ENCODE results near the gene SPPL2C.

The SPPL2C gene

DNA sequence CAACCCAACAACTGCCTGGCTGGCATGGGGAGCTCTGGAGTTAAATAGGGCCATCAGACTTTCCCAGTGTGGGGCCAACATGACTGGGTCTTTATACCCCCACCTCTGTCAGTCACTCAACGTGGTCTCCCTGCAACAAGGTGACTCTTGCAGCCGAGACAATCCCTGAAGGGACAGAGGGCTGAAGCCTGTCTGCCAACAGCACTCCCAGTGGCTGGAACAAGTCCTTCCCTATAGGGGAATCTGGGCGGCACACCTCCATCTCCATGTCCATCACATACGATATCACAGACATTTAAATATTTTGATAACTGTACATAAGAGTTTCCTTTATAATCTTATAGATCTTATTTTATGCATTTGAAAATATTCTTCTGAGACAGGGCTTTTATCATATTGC is 44.9 kb downstream of the SPPL2C start:
- TF ChIP-seq ZC3H10 (CRISPR knock-in tag; IDR thresholded peaks at IDR 0.05) (no peak), CSDC2 (CRISPR knock-in tag; IDR thresholded peaks at IDR 0.05) (no peak), PPARA (CRISPR knock-in tag; IDR thresholded peaks at IDR 0.05; ENCODE audit: borderline replicate concordance) (no peak), ESRRG (CRISPR knock-in tag; IDR thresholded peaks at IDR 0.05) (no peak), TSHZ2 (CRISPR knock-in tag; IDR thresholded peaks at IDR 0.05) (no peak), POU6F1 (CRISPR knock-in tag; IDR thresholded peaks at IDR 0.05; ENCODE audit: borderline replicate concordance, low read depth) (no peak), TCF4 (CRISPR knock-in tag; IDR thresholded peaks at IDR 0.05; ENCODE audit: borderline replicate concordance) (no peak), ZNF70 (CRISPR knock-in tag; IDR thresholded peaks at IDR 0.05) (no peak), ISL1 (CRISPR knock-in tag; IDR thresholded peaks at IDR 0.05) (no peak), GLIS3 (CRISPR knock-in tag; IDR thresholded peaks at IDR 0.05) (no peak)
- ATAC-seq, result no peak

GRCh38 chr17:45893725-45894021 is 49.0 kb downstream of the SPPL2C start:
- ATAC-seq, result no peak
- TF ChIP-seq PPARA (CRISPR knock-in tag; IDR thresholded peaks at IDR 0.05; ENCODE audit: borderline replicate concordance) (no peak), ZFP3 (CRISPR knock-in tag; IDR thresholded peaks at IDR 0.05) (no peak), SNAI2 (CRISPR knock-in tag; IDR thresholded peaks at IDR 0.05) (no peak), POU6F1 (CRISPR knock-in tag; IDR thresholded peaks at IDR 0.05; ENCODE audit: borderline replicate concordance, low read depth) (no peak), ZC3H10 (CRISPR knock-in tag; IDR thresholded peaks at IDR 0.05) (no peak), CSDC2 (CRISPR knock-in tag; IDR thresholded peaks at IDR 0.05) (no peak), TOX (CRISPR knock-in tag; IDR thresholded peaks at IDR 0.05; ENCODE audit: borderline replicate concordance) (no peak), RARB (CRISPR knock-in tag; IDR thresholded peaks at IDR 0.05) (no peak), ZNF565 (CRISPR knock-in tag; conservative IDR thresholded peaks at IDR 0.05; ENCODE audit: low read depth) (no peak), CSRNP3 (CRISPR knock-in tag; IDR thresholded peaks at IDR 0.05) (no peak), ZNF70 (CRISPR knock-in tag; IDR thresholded peaks at IDR 0.05) (no peak), BACH2 (CRISPR knock-in tag; IDR thresholded peaks at IDR 0.05; ENCODE audit: borderline replicate concordance) (no peak), ESRRG (CRISPR knock-in tag; IDR thresholded peaks at IDR 0.05) (no peak), TCF4 (CRISPR knock-in tag; IDR thresholded peaks at IDR 0.05; ENCODE audit: borderline replicate concordance) (no peak), GLIS3 (CRISPR knock-in tag; IDR thresholded peaks at IDR 0.05) (no peak), ARNTL (CRISPR knock-in tag; IDR thresholded peaks at IDR 0.05; ENCODE audit: borderline replicate concordance, low read depth) (no peak; the same call in 1 of the 2 replicates), ISL1 (CRISPR knock-in tag; IDR thresholded peaks at IDR 0.05) (no peak)
- TF ChIP-seq, protein P1, sequence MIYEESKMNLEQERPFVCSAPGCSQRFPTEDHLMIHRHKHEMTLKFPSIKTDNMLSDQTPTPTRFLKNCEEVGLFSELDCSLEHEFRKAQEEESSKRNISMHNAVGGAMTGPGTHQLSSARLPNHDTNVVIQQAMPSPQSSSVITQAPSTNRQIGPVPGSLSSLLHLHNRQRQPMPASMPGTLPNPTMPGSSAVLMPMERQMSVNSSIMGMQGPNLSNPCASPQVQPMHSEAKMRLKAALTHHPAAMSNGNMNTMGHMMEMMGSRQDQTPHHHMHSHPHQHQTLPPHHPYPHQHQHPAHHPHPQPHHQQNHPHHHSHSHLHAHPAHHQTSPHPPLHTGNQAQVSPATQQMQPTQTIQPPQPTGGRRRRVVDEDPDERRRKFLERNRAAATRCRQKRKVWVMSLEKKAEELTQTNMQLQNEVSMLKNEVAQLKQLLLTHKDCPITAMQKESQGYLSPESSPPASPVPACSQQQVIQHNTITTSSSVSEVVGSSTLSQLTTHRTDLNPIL (CRISPR knock-in tag; IDR thresholded peaks at IDR 0.05; ENCODE audit: low read depth), result no peak
- TF ChIP-seq, protein P2, sequence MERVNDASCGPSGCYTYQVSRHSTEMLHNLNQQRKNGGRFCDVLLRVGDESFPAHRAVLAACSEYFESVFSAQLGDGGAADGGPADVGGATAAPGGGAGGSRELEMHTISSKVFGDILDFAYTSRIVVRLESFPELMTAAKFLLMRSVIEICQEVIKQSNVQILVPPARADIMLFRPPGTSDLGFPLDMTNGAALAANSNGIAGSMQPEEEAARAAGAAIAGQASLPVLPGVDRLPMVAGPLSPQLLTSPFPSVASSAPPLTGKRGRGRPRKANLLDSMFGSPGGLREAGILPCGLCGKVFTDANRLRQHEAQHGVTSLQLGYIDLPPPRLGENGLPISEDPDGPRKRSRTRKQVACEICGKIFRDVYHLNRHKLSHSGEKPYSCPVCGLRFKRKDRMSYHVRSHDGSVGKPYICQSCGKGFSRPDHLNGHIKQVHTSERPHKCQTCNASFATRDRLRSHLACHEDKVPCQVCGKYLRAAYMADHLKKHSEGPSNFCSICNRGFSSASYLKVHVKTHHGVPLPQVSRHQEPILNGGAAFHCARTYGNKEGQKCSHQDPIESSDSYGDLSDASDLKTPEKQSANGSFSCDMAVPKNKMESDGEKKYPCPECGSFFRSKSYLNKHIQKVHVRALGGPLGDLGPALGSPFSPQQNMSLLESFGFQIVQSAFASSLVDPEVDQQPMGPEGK (CRISPR knock-in tag; IDR thresholded peaks at IDR 0.05; ENCODE audit: borderline replicate concordance), result no peak
